HCT116 (cell line): Measurements from ENCODE around the gene SVEP1. TPM values are rescaled to one million over a fixed set of nuclear protein-coding genes. Genes with fewer than 3 reads are reported as not detected.

Experiments
- ATAC-seq: fragments of 200-7000 bp; cut with Tn5 transposase; 2 replicates; pipeline ENCODE4 v1.9.1; 2020; ENCODE audit warnings: mild to moderate bottlenecking, moderate library complexity
- BruUV-seq: library from RNA; stranded (reverse); fragments of 400-500 nt; replicated peaks from 2 replicates; lab custom pipeline; 2021; lab: Mats Ljungman, UMichigan
- CTCF ChIA-PET: fragments of 300-600 bp; sonication (Branson Sonifier 250); formaldehyde crosslinking; loops from one replicate; lab custom pipeline; 2021; ENCODE audit warnings: antibody characterized with exemption; lab: Charles Lee
- POLR2A ChIA-PET: fragments of 300-600, 350-600 bp; sonication (Branson Sonifier 250); formaldehyde crosslinking; loops from one replicate; lab custom pipeline; 2021; ENCODE audit warnings: antibody characterized with exemption; lab: Charles Lee
- RAD21 ChIA-PET, 2 experiments: fragments of 300-600 bp; sonication (Branson Sonifier 250); formaldehyde crosslinking; loops; one replicate each; lab custom pipeline; 2023; ENCODE audit warnings: low total read pairs in 2 of 2; ENCODE audit not compliant: uncharacterized antibody in 2 of 2, unreplicated experiment in 2 of 2, low non-redundant PET in 1 of 2; lab: Charles Lee
- DNase-seq: peaks from one replicate; pipeline ENCODE4 v3.0.0-alpha.2; 2010; ENCODE audit warnings: low read depth, low spot score
- H2AFZ ChIP-seq: fragments of 200-600 bp; shearing (Covaris generic), sonication (generic); 2 replicates; pipeline ENCODE4 v1.6.1; 2017; ENCODE audit warnings: low read depth, mixed run types, mixed read lengths, antibody characterized with exemption, low read length; ENCODE audit not compliant: poor library complexity, severe bottlenecking
- H3K27ac ChIP-seq: 2 replicates; pipeline ENCODE4 v1.5.1; 2012; ENCODE audit warnings: low read depth, low read length
- H3K27me3 ChIP-seq: fragments of 200-600 bp; sonication (generic); 2 replicates; pipeline ENCODE4 v1.6.1; 2016; ENCODE audit warnings: mixed run types, low read length, mixed read lengths; ENCODE audit not compliant: insufficient read depth
- H3K36me3 ChIP-seq, 2 experiments: fragments of 200-500 bp in 1 of 2; fragments of 200-600 bp in 1 of 2; sonication (Bioruptor generic) in 1 of 2; sonication (generic) in 1 of 2; 2 replicates each; pipeline versions ENCODE4 v1.5.1 to v1.6.1; 2014 to 2016; ENCODE audit warnings: low read length in 2 of 2, inconsistent platforms in 1 of 2, mixed read lengths in 1 of 2, mixed run types in 1 of 2; ENCODE audit not compliant: insufficient read depth in 2 of 2, control insufficient read depth in 1 of 2
- H3K4me1 ChIP-seq, 2 experiments: fragments of 200-600 bp in 1 of 2; sonication (generic) in 1 of 2; 2 replicates each; pipeline versions ENCODE4 v1.5.1 to v1.6.1; 2012 to 2017; ENCODE audit warnings: low read length in 2 of 2, inconsistent platforms in 1 of 2, mild to moderate bottlenecking in 1 of 2, mixed read lengths in 1 of 2, mixed run types in 1 of 2, moderate library complexity in 1 of 2; ENCODE audit not compliant: insufficient read depth in 2 of 2, control insufficient read depth in 1 of 2
- H3K4me2 ChIP-seq: fragments of 200-600 bp; sonication (generic); 2 replicates; pipeline ENCODE4 v1.6.1; 2017; ENCODE audit warnings: mixed run types, low read length, mixed read lengths
- H3K4me3 ChIP-seq, 2 experiments: fragments of 200-600 bp in 1 of 2; sonication (generic) in 1 of 2; replicated peaks in 1 of 2; 2 replicates each; pipeline ENCODE4 v1.5.1; 2011 to 2016; ENCODE audit warnings: low read length in 2 of 2, control low read depth in 1 of 2, low read depth in 1 of 2, mild to moderate bottlenecking in 1 of 2, mixed read lengths in 1 of 2, mixed run types in 1 of 2
- H3K79me2 ChIP-seq: fragments of 200-600 bp; sonication (generic); 2 replicates; pipeline ENCODE4 v1.6.1; 2017; ENCODE audit warnings: mild to moderate bottlenecking, mixed run types, low read length, moderate library complexity, mixed read lengths; ENCODE audit not compliant: insufficient read depth
- H3K9ac ChIP-seq: fragments of 200-600 bp; sonication (generic); 2 replicates; pipeline ENCODE4 v1.6.1; 2016; ENCODE audit warnings: low read length, mixed read lengths
- H3K9me2 ChIP-seq: fragments of 200-600 bp; sonication (generic), shearing (Covaris generic); 2 replicates; pipeline ENCODE4 v1.6.1; 2017; ENCODE audit warnings: mixed run types, mild to moderate bottlenecking, moderate library complexity; ENCODE audit not compliant: insufficient read depth
- H3K9me3 ChIP-seq, 2 experiments: fragments of 200-500 bp in 1 of 2; fragments of 200-600 bp in 1 of 2; sonication (Bioruptor generic) in 1 of 2; sonication (generic) in 1 of 2; 2 replicates each; pipeline ENCODE4 v1.6.1; 2014 to 2017; ENCODE audit warnings: low read length in 2 of 2, mixed read lengths in 2 of 2, inconsistent platforms in 1 of 2, low read depth in 1 of 2, mild to moderate bottlenecking in 1 of 2, mixed run types in 1 of 2, moderate library complexity in 1 of 2; ENCODE audit not compliant: control insufficient read depth in 1 of 2, insufficient read depth in 1 of 2
- H4K20me1 ChIP-seq: fragments of 200-600 bp; sonication (generic), shearing (Covaris generic); 2 replicates; pipeline ENCODE4 v1.6.1; 2017; ENCODE audit warnings: mixed run types, mild to moderate bottlenecking, moderate library complexity; ENCODE audit not compliant: insufficient read depth
- EGR1 ChIP-seq: IDR thresholded peaks from 2 replicates; pipeline ENCODE4 v1.6.1; 2012; ENCODE audit warnings: low read depth
- ELF1 ChIP-seq: IDR thresholded peaks from 2 replicates; pipeline ENCODE4 v1.6.1; 2012; ENCODE audit warnings: low read depth, borderline replicate concordance
- EZH2 ChIP-seq: fragments of 200-600 bp; sonication (generic); IDR thresholded peaks from 2 replicates; pipeline ENCODE4 v1.6.1; 2017; ENCODE audit warnings: antibody characterized with exemption, mixed run types
- EZH2phosphoT487 ChIP-seq: fragments of 200-600 bp; IDR thresholded peaks from 2 replicates; pipeline ENCODE4 v1.6.1; 2018; ENCODE audit warnings: antibody characterized with exemption, borderline replicate concordance
- JUND ChIP-seq: IDR thresholded peaks from 2 replicates; pipeline ENCODE4 v1.6.1; 2012
- MAX ChIP-seq: IDR thresholded peaks from 2 replicates; pipeline ENCODE4 v1.6.1; 2012
- POLR2A ChIP-seq: IDR thresholded peaks from 2 replicates; pipeline ENCODE4 v1.7.0; 2011; ENCODE audit warnings: borderline replicate concordance; ENCODE audit not compliant: insufficient read depth, insufficient read length; ENCODE audit errors: extremely low read depth
- RAD21 ChIP-seq: IDR thresholded peaks from 2 replicates; pipeline ENCODE4 v1.6.1; 2012; ENCODE audit warnings: low read depth, mild to moderate bottlenecking
- REST ChIP-seq: IDR thresholded peaks from 2 replicates; pipeline ENCODE4 v1.6.1; 2012; ENCODE audit warnings: low read depth
- SIN3A ChIP-seq: IDR thresholded peaks from 2 replicates; pipeline ENCODE4 v1.6.1; 2012; ENCODE audit warnings: low read depth
- YY1 ChIP-seq: IDR thresholded peaks from 2 replicates; pipeline ENCODE4 v1.6.1; 2011; ENCODE audit warnings: low read length, low read depth, moderate library complexity, mild to moderate bottlenecking; ENCODE audit not compliant: insufficient replicate concordance; ENCODE audit errors: extremely low read depth
- ZBTB33 ChIP-seq: IDR thresholded peaks from 2 replicates; pipeline ENCODE4 v1.6.1; 2011; ENCODE audit warnings: mild to moderate bottlenecking, low read length, moderate library complexity; ENCODE audit not compliant: insufficient replicate concordance; ENCODE audit errors: extremely low read depth
- ZNF274 ChIP-seq: fragments of 200-500 bp; sonication (Bioruptor generic); IDR thresholded peaks from 2 replicates; pipeline ENCODE4 v1.6.1; 2014; ENCODE audit warnings: mild to moderate bottlenecking, low read depth, low read length, inconsistent platforms
- intact Hi-C: fragments of 100-400 bp; cut with micrococcal nuclease; formaldehyde crosslinking; loops from 2 replicates; pipeline ENCODE4 v1.10.0; 2022
- total RNA-seq: library from RNA; stranded (reverse); gene quantifications from one replicate; pipeline ENCODE4 v1.2.1, GENCODE V29; 2021; ENCODE audit not compliant: unreplicated experiment

SVEP1 gene
- total RNA-seq, 1 experiment from 2014 or later: 0.15 TPM

GRCh38 chr9:110626101-110626829 is 46.7 kb upstream of the SVEP1 start:
- H4K20me1 ChIP-seq: no peaks in the 10 kb centered on the region
- H3K4me3 ChIP-seq: no peak overlapping the region
- no peak overlapping the region for H3K4me2 ChIP-seq
- H3K9me2 ChIP-seq: no peaks in the 10 kb centered on the region
- no peak overlapping the region for H3K27ac ChIP-seq
- no peaks in the 10 kb centered on the region for H3K79me2 ChIP-seq
- DNase-seq: no peak
- no peak overlapping the region for H3K9ac ChIP-seq
- no TSS peak for BruUV-seq
- POLR2A ChIA-PET: no interaction called here
- intact Hi-C loops: no loop called here
- TF ChIP-seq RAD21: no peak
- TF ChIP-seq SIN3A: no peak
- TF ChIP-seq POLR2A: no peak
- no peak for TF ChIP-seq YY1
- no peak for TF ChIP-seq MAX
- no peak for TF ChIP-seq JUND
- TF ChIP-seq ZBTB33: no peak
- TF ChIP-seq REST: no peak
- TF ChIP-seq ZNF274: no peak
- TF ChIP-seq EZH2phosphoT487: no peak
- TF ChIP-seq ELF1: no peak
- TF ChIP-seq EGR1: no peak
- no peak for TF ChIP-seq EZH2
- TF ChIP-seq, all 23 proteins: peak for 0
- H3K9me3 ChIP-seq: no peaks in the 10 kb centered on the region; a peak in 2 of 4 replicates
- RAD21 ChIA-PET: no interaction called here
- ATAC-seq: no peak
- no peaks in the 10 kb centered on the region for H3K4me1 ChIP-seq
- no peaks in the 10 kb centered on the region for H3K36me3 ChIP-seq
- H2AFZ ChIP-seq: no peak overlapping the region
- CTCF ChIA-PET: no interaction called here
- no peaks in the 10 kb centered on the region for H3K27me3 ChIP-seq
